Measurements from ENCODE around the gene SAMD4B.

Gene SAMD4B

GRCh38 chr19:39369200-39369599 lies 27.0 kb downstream of the SAMD4B start:
- H3K27me3 ChIP-seq: no peaks in the 10 kb centered on the region
- no peak overlapping the region for H3K4me3 ChIP-seq (ENCODE audit: low read depth in 1 of 2, low read length in 1 of 2)
- no peaks in the 10 kb centered on the region for H3K9me3 ChIP-seq
- no peak for TF ChIP-seq CTCF (IDR thresholded peaks at IDR 0.05)
- peaks cover 85% of the 10 kb centered on the region for H3K36me3 ChIP-seq
- no peaks in the 10 kb centered on the region for H3K4me1 ChIP-seq (ENCODE audit: control insufficient read depth in 1 of 2, insufficient read depth in 1 of 2, low read depth in 1 of 2, low read length in 1 of 2)
- no peak overlapping the region for H3K27ac ChIP-seq

- Histone ChIP-seq H3K9me3 (no peaks in the 10 kb centered on the region), H3K4me1 (ENCODE audit: control insufficient read depth in 1 of 2, insufficient read depth in 1 of 2, low read depth in 1 of 2, low read length in 1 of 2) (no peaks in the 10 kb centered on the region), H3K27me3 (no peaks in the 10 kb centered on the region), H3K36me3 (peaks cover 91% of the 10 kb centered on the region), H3K27ac (no peak overlapping the region), H3K4me3 (ENCODE audit: low read depth in 1 of 2, low read length in 1 of 2) (no peak overlapping the region)
- TF ChIP-seq CTCF (IDR thresholded peaks at IDR 0.05): no peak
Measured at GRCh38 chr19:39370735-39371134, 28.5 kb downstream of the SAMD4B start.

- no peak for TF ChIP-seq CTCF (IDR thresholded peaks at IDR 0.05)
- H3K4me3 ChIP-seq (ENCODE audit: low read depth in 1 of 2, low read length in 1 of 2): no peak overlapping the region
- H3K36me3 ChIP-seq: peaks cover 97% of the 10 kb centered on the region
- no peaks in the 10 kb centered on the region for H3K27me3 ChIP-seq
- H3K9me3 ChIP-seq: no peaks in the 10 kb centered on the region
- H3K27ac ChIP-seq: no peak overlapping the region
- H3K4me1 ChIP-seq (ENCODE audit: control insufficient read depth in 1 of 2, insufficient read depth in 1 of 2, low read depth in 1 of 2, low read length in 1 of 2): no peaks in the 10 kb centered on the region
Measured at GRCh38 chr19:39372047-39372802, 30.0 kb downstream of the SAMD4B start.

GRCh38 chr19:39372941-39373340 lies 30.7 kb downstream of the SAMD4B start:
- H3K4me3 ChIP-seq (ENCODE audit: low read depth in 1 of 2, low read length in 1 of 2): no peak overlapping the region
- H3K27ac ChIP-seq: no peak overlapping the region
- H3K36me3 ChIP-seq: peaks cover 100% of the 10 kb centered on the region
- H3K4me1 ChIP-seq (ENCODE audit: control insufficient read depth in 1 of 2, insufficient read depth in 1 of 2, low read depth in 1 of 2, low read length in 1 of 2): no peaks in the 10 kb centered on the region
- H3K9me3 ChIP-seq: no peaks in the 10 kb centered on the region
- H3K27me3 ChIP-seq: no peaks in the 10 kb centered on the region
- no peak for TF ChIP-seq CTCF (IDR thresholded peaks at IDR 0.05)

- Histone ChIP-seq H3K4me3 (ENCODE audit: low read depth in 1 of 2, low read length in 1 of 2) (no peak overlapping the region), H3K4me1 (ENCODE audit: control insufficient read depth in 1 of 2, insufficient read depth in 1 of 2, low read depth in 1 of 2, low read length in 1 of 2) (no peaks in the 10 kb centered on the region), H3K36me3 (peaks cover 100% of the 10 kb centered on the region), H3K27me3 (no peaks in the 10 kb centered on the region), H3K9me3 (no peaks in the 10 kb centered on the region), H3K27ac (no peak overlapping the region)
- no peak for TF ChIP-seq CTCF (IDR thresholded peaks at IDR 0.05)
Measured at GRCh38 chr19:39375929-39376328, 33.7 kb downstream of the SAMD4B start.
